Measurements from ENCODE around the gene SH3GL2. TPM values are rescaled to one million over a fixed set of nuclear protein-coding genes. Genes with fewer than 3 reads are reported as not detected.

SH3GL2 gene
- total and polyA plus RNA-seq, 2 donors (not counting 3 experiments of a cell fraction or from before 2014, with no cell fraction given) = 0.12 TPM; not detected in 1

DNA sequence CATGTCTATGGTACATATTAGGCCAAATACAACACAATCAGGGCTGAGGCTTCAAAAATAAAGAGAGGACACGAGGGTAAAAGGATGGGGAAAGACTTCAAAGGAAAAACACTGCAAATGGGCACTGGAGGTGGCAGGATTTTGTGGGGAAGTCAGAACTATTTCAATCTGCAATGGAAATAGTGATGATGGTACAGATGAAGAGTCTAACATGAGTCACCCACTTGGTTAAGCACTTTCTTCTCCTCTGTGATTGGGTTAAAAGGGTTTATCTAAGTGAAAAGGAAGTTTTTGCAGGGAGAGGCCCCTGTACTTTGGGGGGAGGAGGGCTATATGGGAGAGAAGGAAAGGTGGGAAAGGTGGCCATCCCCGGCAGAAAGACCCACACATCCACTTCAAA, 4.5 kb upstream of the SH3GL2 start:
- H3K79me2 ChIP-seq (ENCODE audit: control insufficient read depth, insufficient read depth, low read length) = no peaks in the 10 kb centered on the region
- POLR2A ChIA-PET = no interaction called here
- dilution Hi-C loops (cut with MboI; ENCODE audit: extremely low pct_ligation_motif_present, low sequenced_read_pairs) (no loop called here), intact Hi-C loops (cut with micrococcal nuclease) (no loop called here)
- CTCF ChIA-PET = no interaction called here
- BruUV-seq (replicated peaks) = no TSS peak
- no peak overlapping the region for H2AFZ ChIP-seq (ENCODE audit: low read depth, low read length)
- no peak overlapping the region for H3K27ac ChIP-seq (ENCODE audit: insufficient read depth, low read depth, low read length)
- H3K36me3 ChIP-seq (ENCODE audit: control insufficient read depth in 2 of 2, extremely low read depth in 1 of 2, insufficient read depth in 2 of 2, low read length in 2 of 2) = no peaks in the 10 kb centered on the region
- no peak overlapping the region for H3K9ac ChIP-seq (replicated peaks; ENCODE audit: extremely low read depth, insufficient read depth, low read length)
- H3K4me2 ChIP-seq (ENCODE audit: insufficient read depth, low read length) = no peak overlapping the region
- no peak overlapping the region for H3K4me3 ChIP-seq (replicated peaks in 1 of 3; ENCODE audit: insufficient read depth in 1 of 3, low read depth in 1 of 3, low read length in 3 of 3)
- no peaks in the 10 kb centered on the region for H4K20me1 ChIP-seq (replicated peaks; ENCODE audit: control insufficient read depth, extremely low read depth, insufficient read depth, low read length)
- no peaks in the 10 kb centered on the region for H3K9me3 ChIP-seq (replicated peaks; ENCODE audit: control insufficient read depth, insufficient read depth, low read length)
- peaks cover 9% of the 10 kb centered on the region for H3K4me1 ChIP-seq (ENCODE audit: control insufficient read depth, extremely low read depth, insufficient read depth, low read length)
- TF ChIP-seq, protein P1, sequence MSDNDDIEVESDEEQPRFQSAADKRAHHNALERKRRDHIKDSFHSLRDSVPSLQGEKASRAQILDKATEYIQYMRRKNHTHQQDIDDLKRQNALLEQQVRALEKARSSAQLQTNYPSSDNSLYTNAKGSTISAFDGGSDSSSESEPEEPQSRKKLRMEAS (IDR thresholded peaks at IDR 0.05; ENCODE audit: insufficient read depth, insufficient read length) = no peak
- no peak for TF ChIP-seq POLR2AphosphoS5 (IDR thresholded peaks at IDR 0.05; ENCODE audit: insufficient read depth, low read depth, low read length)
- TF ChIP-seq POLR2A (IDR thresholded peaks at IDR 0.05; ENCODE audit: low read depth, low read length) = no peak
- TF ChIP-seq, protein P2, sequence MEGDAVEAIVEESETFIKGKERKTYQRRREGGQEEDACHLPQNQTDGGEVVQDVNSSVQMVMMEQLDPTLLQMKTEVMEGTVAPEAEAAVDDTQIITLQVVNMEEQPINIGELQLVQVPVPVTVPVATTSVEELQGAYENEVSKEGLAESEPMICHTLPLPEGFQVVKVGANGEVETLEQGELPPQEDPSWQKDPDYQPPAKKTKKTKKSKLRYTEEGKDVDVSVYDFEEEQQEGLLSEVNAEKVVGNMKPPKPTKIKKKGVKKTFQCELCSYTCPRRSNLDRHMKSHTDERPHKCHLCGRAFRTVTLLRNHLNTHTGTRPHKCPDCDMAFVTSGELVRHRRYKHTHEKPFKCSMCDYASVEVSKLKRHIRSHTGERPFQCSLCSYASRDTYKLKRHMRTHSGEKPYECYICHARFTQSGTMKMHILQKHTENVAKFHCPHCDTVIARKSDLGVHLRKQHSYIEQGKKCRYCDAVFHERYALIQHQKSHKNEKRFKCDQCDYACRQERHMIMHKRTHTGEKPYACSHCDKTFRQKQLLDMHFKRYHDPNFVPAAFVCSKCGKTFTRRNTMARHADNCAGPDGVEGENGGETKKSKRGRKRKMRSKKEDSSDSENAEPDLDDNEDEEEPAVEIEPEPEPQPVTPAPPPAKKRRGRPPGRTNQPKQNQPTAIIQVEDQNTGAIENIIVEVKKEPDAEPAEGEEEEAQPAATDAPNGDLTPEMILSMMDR (IDR thresholded peaks at IDR 0.05; ENCODE audit: extremely low read depth in 1 of 2, insufficient read depth in 1 of 2, low read depth in 1 of 2, low read length in 2 of 2) = no peak
- no peak for TF ChIP-seq FOS (IDR thresholded peaks at IDR 0.05; ENCODE audit: borderline replicate concordance, insufficient read depth, low read length)
- TF ChIP-seq MYC (IDR thresholded peaks at IDR 0.05; ENCODE audit: low read depth, low read length) = no peak
- TF ChIP-seq EZH2 (IDR thresholded peaks at IDR 0.05; ENCODE audit: borderline replicate concordance, low read depth, low read length, severe bottlenecking) = no peak
- no peak for TF ChIP-seq JUN (IDR thresholded peaks at IDR 0.05; ENCODE audit: borderline replicate concordance, insufficient read depth, insufficient read length, low read depth)
- TF ChIP-seq GATA2 (IDR thresholded peaks at IDR 0.05; ENCODE audit: insufficient read depth, insufficient read length, low read depth, low read length) = no peak
- DNase-seq (ENCODE audit: low read depth, low spot score) (no peak), FAIRE-seq (no peak)
- no peaks in the 10 kb centered on the region for H3K9me1 ChIP-seq (replicated peaks; ENCODE audit: control insufficient read depth, extremely low read depth, insufficient read depth, low read length)
- H3K27me3 ChIP-seq (ENCODE audit: control insufficient read depth in 2 of 2, insufficient read depth in 2 of 2, low read length in 2 of 2) = peaks cover 14% of the 10 kb centered on the region in 2 experiments
